GM19468 (cell line): ENCODE results near the gene KLK2.

Experiments used
- ATAC-seq: cut with Tn5 transposase; IDR thresholded peaks from one replicate; pipeline ENCODE4 v1.9.1; 2021; ENCODE audit warnings: mild to moderate bottlenecking, moderate library complexity, moderate number of reproducible peaks; ENCODE audit not compliant: unreplicated experiment; ENCODE audit errors: extremely low read depth

The KLK2 gene

GRCh38 chr19:50844296-50844935 lies 28.8 kb upstream of the KLK2 start:
- ATAC-seq: no peak

GRCh38 chr19:50850738-50851137 lies 22.5 kb upstream of the KLK2 start:
- ATAC-seq: no peak

GRCh38 chr19:50851620-50852019 lies 21.6 kb upstream of the KLK2 start:
- no peak for ATAC-seq

- ATAC-seq: no peak
Measured at GRCh38 chr19:50854636-50855410, 18.4 kb upstream of the KLK2 start, which contains the start of gene KLK3. Gene KLK3 (plus strand): TSS chr19:50854915. CDS start chr19:50854956, 41 bp downstream.

- ATAC-seq: no peak
Measured at GRCh38 chr19:50857366-50857765, 15.9 kb upstream of the KLK2 start.

GRCh38 chr19:50858886-50859285 lies 14.4 kb upstream of the KLK2 start:
- no peak for ATAC-seq

- ATAC-seq: no peak
Measured at GRCh38 chr19:50859849-50860248, 13.4 kb upstream of the KLK2 start.

- no peak for ATAC-seq
Measured at GRCh38 chr19:50861010-50861409, 12.2 kb upstream of the KLK2 start.

GRCh38 chr19:50861496-50862286 lies 11.5 kb upstream of the KLK2 start:
- no peak for ATAC-seq

- no peak for ATAC-seq
Measured at GRCh38 chr19:50869479-50869878, 3.8 kb upstream of the KLK2 start.

GRCh38 chr19:50870417-50871089 lies 2.7 kb upstream of the KLK2 start:
- no peak for ATAC-seq

GRCh38 chr19:50874211-50874610 lies 972 bp downstream of the KLK2 start:
- ATAC-seq: no peak

- no peak for ATAC-seq
Measured at GRCh38 chr19:50875795-50876422, 2.7 kb downstream of the KLK2 start.

- ATAC-seq: no peak
Measured at GRCh38 chr19:50876456-50876855, 3.2 kb downstream of the KLK2 start.

GRCh38 chr19:50877338-50877737 lies 4.1 kb downstream of the KLK2 start:
- no peak for ATAC-seq

- ATAC-seq: no peak
Measured at GRCh38 chr19:50878851-50879250, 5.6 kb downstream of the KLK2 start.

GRCh38 chr19:50880241-50880640 lies 7.0 kb downstream of the KLK2 start:
- ATAC-seq: no peak

GRCh38 chr19:50882188-50882587 lies 8.9 kb downstream of the KLK2 start:
- no peak for ATAC-seq

GRCh38 chr19:50889638-50890037 lies 16.4 kb downstream of the KLK2 start:
- ATAC-seq: no peak
